Measurements from ENCODE around the gene LHX1.

GRCh38 chr17:36929851-36930582, 7.3 kb upstream of the LHX1 start:
- TF ChIP-seq EZH2phosphoT487 (IDR thresholded peaks at IDR 0.05; ENCODE audit: borderline replicate concordance, low read length) (no peak), CTCF (IDR thresholded peaks at IDR 0.05; ENCODE audit: low read depth, low read length, poor library complexity, severe bottlenecking) (no peak)
